Thoracic aorta (tissue), 2 donors: ENCODE data around the gene TMEM176A. TPM values are rescaled to one million over a fixed set of nuclear protein-coding genes. Genes with fewer than 3 reads are reported as not detected.

ENCODE experiments used
- ATAC-seq: fragments of 150-250 bp; one replicate; pipeline ENCODE4 v1.8.0; 2017; ENCODE audit warnings: low read depth; ENCODE audit not compliant: insufficient number of reproducible peaks, low FRiP score
- DNase-seq: peaks from one replicate; pipeline ENCODE4 v3.0.0-alpha.2; 2020; ENCODE audit warnings: low spot score
- H3K27ac ChIP-seq, 2 donors: fragments of 200-600 bp; sonication (generic); 1 replicate in 1 of 2; 2 replicates in 1 of 2; pipeline ENCODE4 v1.5.1; 2016; ENCODE audit warnings: mild to moderate bottlenecking in 2 of 2, moderate library complexity in 2 of 2
- H3K27me3 ChIP-seq: fragments of 200-600 bp; sonication (generic); replicated peaks from 2 replicates; pipeline ENCODE4 v1.6.0; 2016; ENCODE audit warnings: mild to moderate bottlenecking; ENCODE audit not compliant: insufficient read depth
- H3K36me3 ChIP-seq: fragments of 200-600 bp; sonication (generic); one replicate; pipeline ENCODE4 v1.5.1; 2016
- H3K4me1 ChIP-seq, 2 donors: fragments of 200-600 bp; sonication (generic); 1 replicate in 1 of 2; 2 replicates in 1 of 2; pipeline versions ENCODE4 v1.5.1 to v1.6.0; 2016; ENCODE audit warnings: low read depth in 2 of 2, mild to moderate bottlenecking in 1 of 2; ENCODE audit not compliant: control insufficient read depth in 1 of 2
- H3K4me3 ChIP-seq: fragments of 200-600 bp; sonication (generic); 2 replicates; pipeline ENCODE4 v1.5.1; 2016; ENCODE audit warnings: mild to moderate bottlenecking
- H3K9me3 ChIP-seq: fragments of 200-600 bp; sonication (generic); 2 replicates; pipeline ENCODE4 v1.5.1; 2016
- CTCF ChIP-seq: fragments of 200-600 bp; sonication (generic); IDR thresholded peaks from one replicate; pipeline ENCODE4 v1.5.1; 2019; ENCODE audit warnings: antibody characterized with exemption
- total RNA-seq, 2 donors: library from RNA; depleted of rRNA; stranded (reverse); fragments of >200 nt; gene quantifications; one replicate each; pipeline versions ENCODE4 v1.1.0 to v1.2.3, GENCODE V29; 2016

The TMEM176A gene
- total RNA-seq, 2 donors from 2014 or later: 9.1 to 23.4 TPM

DNA sequence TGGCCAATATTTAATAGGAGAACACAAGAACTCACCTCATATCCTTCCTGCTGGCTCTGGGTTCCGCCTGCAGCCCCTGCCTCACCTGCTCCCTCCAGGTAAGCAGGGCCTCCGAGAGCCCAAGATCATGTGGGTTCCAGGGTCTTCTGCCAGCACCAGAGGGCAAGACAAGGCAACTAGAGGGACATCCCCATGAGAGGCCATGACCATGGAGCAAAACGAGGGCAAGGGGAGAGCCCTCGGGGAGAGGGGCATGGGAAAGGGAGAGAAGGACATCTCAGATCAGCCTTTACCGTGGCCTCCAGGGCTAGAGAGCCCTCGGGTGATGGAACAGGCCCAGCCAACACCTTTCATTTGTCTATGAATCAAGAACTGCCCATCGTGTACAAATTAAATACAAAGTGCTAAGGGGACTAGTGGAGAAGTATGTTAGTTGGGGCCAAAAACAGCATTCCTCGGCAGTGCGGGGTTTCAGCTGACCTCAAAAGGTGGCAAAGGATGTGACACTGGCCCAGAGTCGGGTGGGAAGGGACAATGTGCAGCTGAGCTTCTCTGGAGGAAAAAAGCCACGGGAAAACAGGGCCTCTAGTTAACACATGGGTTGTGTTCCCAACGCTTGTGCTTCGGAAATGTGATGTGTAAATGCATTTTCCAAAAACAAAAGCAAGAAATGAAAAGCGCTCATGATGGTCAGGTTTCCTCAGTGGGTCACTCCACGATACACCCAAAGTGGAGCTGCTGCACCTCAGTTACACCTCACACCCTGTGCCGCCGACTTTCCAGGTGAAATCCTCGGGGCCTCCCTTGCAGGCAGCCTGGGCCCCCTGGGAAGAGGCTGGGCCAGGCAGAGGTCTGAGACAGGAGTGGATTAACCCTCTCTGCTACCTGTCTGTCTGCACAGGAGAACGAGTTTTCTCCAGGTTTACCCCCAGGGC lies 53.8 kb downstream of the TMEM176A start:
- Histone ChIP-seq H3K4me1 (no peaks in the 10 kb centered on the region), H3K4me3 (no peak overlapping the region), H3K36me3 (no peaks in the 10 kb centered on the region), H3K27me3 (no peaks in the 10 kb centered on the region), H3K9me3 (no peaks in the 10 kb centered on the region), H3K27ac (no peak overlapping the region)
- TF ChIP-seq CTCF: no peak
- DNase-seq (no peak), ATAC-seq (no peak)

Other genes with a start within 250 kb of the TMEM176A start
- 10 to 100 TPM; 12.3 to 29.3 TPM for gene GIMAP4, start 233.4 kb upstream of the TMEM176A start, total RNA-seq
- gene GIMAP6, start 168.4 kb upstream of the TMEM176A start, total RNA-seq: 10 to 100 TPM; 20.3 to 41.1 TPM
- 10 to 100 TPM in 1 of 2 donors, 1 to 10 TPM in 1; 5.9 to 18.0 TPM for gene GIMAP2, start 115.1 kb upstream of the TMEM176A start, total RNA-seq
- gene GIMAP1, start 84.2 kb upstream of the TMEM176A start, total RNA-seq: 1 to 10 TPM; 4.2 to 7.8 TPM
- gene GIMAP5, start 63.4 kb upstream of the TMEM176A start, total RNA-seq: 10 to 100 TPM; 35.9 to 55.0 TPM
- gene TMEM176B, start 405 bp upstream of the TMEM176A start, total RNA-seq: 10 to 100 TPM; 21.0 to 25.2 TPM
- gene AOC1, start 51.7 kb downstream of the TMEM176A start, total RNA-seq: not detected
- gene KCNH2, start 177.6 kb downstream of the TMEM176A start, total RNA-seq: 1 to 10 TPM in 1 of 2 donors, not detected in 1; 1.2 TPM
- 10 to 100 TPM in 1 of 2 donors, 1 to 10 TPM in 1; 8.4 to 18.6 TPM for gene NOS3, start 190.2 kb downstream of the TMEM176A start, total RNA-seq
- gene ATG9B, start 223.7 kb downstream of the TMEM176A start, total RNA-seq: 1 to 10 TPM in 1 of 2 donors, not detected in 1; 1.2 TPM
- 10 to 100 TPM; 34.1 to 35.1 TPM for gene ABCB8, start 227.7 kb downstream of the TMEM176A start, total RNA-seq
- gene ASIC3, start 247.8 kb downstream of the TMEM176A start, total RNA-seq: 1 to 10 TPM; 2.0 to 2.8 TPM